Panc1 (cell line): ENCODE measurements around the gene PAK6. TPM values are rescaled to one million over a fixed set of nuclear protein-coding genes. Genes with fewer than 3 reads are reported as not detected.
A peak's percentile ranks its signal among the peaks of the same experiment; 100 is the strongest.

Experiments
- ATAC-seq: fragments of 200-7000 bp; cut with Tn5 transposase; 2 replicates; pipeline ENCODE4 v1.9.1; 2020; ENCODE audit warnings: mild to moderate bottlenecking, moderate library complexity
- BruUV-seq: library from RNA; stranded (reverse); fragments of 400-500 nt; replicated peaks from 2 replicates; lab custom pipeline; 2021; lab: Mats Ljungman, UMichigan
- CTCF ChIA-PET: fragments of 300-600 bp; sonication (Branson Sonifier 250); formaldehyde crosslinking; loops from one replicate; lab custom pipeline; 2022; ENCODE audit warnings: antibody characterized with exemption; lab: Charles Lee
- POLR2A ChIA-PET: fragments of 300-600 bp; sonication (Branson Sonifier 250); formaldehyde crosslinking; loops from one replicate; lab custom pipeline; 2022; ENCODE audit warnings: antibody characterized with exemption; lab: Charles Lee
- DNase-seq: peaks from one replicate; pipeline ENCODE4 v3.0.0-alpha.2; 2010; ENCODE audit warnings: low read depth, low spot score
- H3K27ac ChIP-seq: 2 replicates; pipeline ENCODE4 v1.5.1; 2011; ENCODE audit warnings: mild to moderate bottlenecking, low read length, inconsistent platforms
- H3K27me3 ChIP-seq: fragments of 200-500 bp; sonication (Bioruptor generic); 2 replicates; pipeline ENCODE4 v1.6.0; 2014; ENCODE audit warnings: low read length, inconsistent platforms; ENCODE audit not compliant: control insufficient read depth, insufficient read depth
- H3K36me3 ChIP-seq: fragments of 200-500 bp; sonication (Bioruptor generic); 2 replicates; pipeline ENCODE4 v1.5.1; 2014; ENCODE audit warnings: inconsistent platforms, mild to moderate bottlenecking, low read length, moderate library complexity; ENCODE audit not compliant: control insufficient read depth, insufficient read depth
- H3K4me1 ChIP-seq: 2 replicates; pipeline ENCODE4 v1.5.1; 2011; ENCODE audit warnings: inconsistent platforms, mild to moderate bottlenecking, low read length, moderate library complexity; ENCODE audit not compliant: control insufficient read depth, insufficient read depth
- H3K4me3 ChIP-seq, 2 experiments: 2 replicates each; pipeline ENCODE4 v1.5.1; 2011 to 2012; ENCODE audit warnings: low read depth in 2 of 2, low read length in 2 of 2, mild to moderate bottlenecking in 2 of 2, inconsistent platforms in 1 of 2, moderate library complexity in 1 of 2
- H3K9me3 ChIP-seq: fragments of 200-500 bp; sonication (Bioruptor generic); 2 replicates; pipeline ENCODE4 v1.5.1; 2014; ENCODE audit warnings: low read depth, mild to moderate bottlenecking, inconsistent platforms, low read length, moderate library complexity; ENCODE audit not compliant: control insufficient read depth, insufficient read depth
- CTCF ChIP-seq: fragments of 450-650 bp; IDR thresholded peaks from 2 replicates; pipeline ENCODE4 v1.5.1; 2017; ENCODE audit warnings: mild to moderate bottlenecking
- POLR2AphosphoS5 ChIP-seq: IDR thresholded peaks from 2 replicates; pipeline ENCODE4 v1.6.1; 2012; ENCODE audit warnings: mild to moderate bottlenecking, low read depth, low read length, moderate library complexity
- REST ChIP-seq, 2 experiments: IDR thresholded peaks; 2 replicates each; pipeline ENCODE4 v1.6.1; 2011 to 2012; ENCODE audit warnings: low read depth in 2 of 2, control low read depth in 1 of 2, low read length in 1 of 2, mild to moderate bottlenecking in 1 of 2, moderate library complexity in 1 of 2; ENCODE audit not compliant: insufficient read depth in 1 of 2
- SIN3A ChIP-seq: IDR thresholded peaks from 2 replicates; pipeline ENCODE4 v1.6.1; 2012; ENCODE audit warnings: low read depth, mild to moderate bottlenecking, low read length, moderate library complexity, borderline replicate concordance; ENCODE audit not compliant: insufficient read depth
- TCF7L2 ChIP-seq: IDR thresholded peaks from 2 replicates; pipeline ENCODE4 v1.6.1; 2011; ENCODE audit warnings: mild to moderate bottlenecking, low read depth, low read length, inconsistent platforms
- in situ Hi-C: cut with HindIII; loops from 2 replicates; pipeline ENCODE4 v1.10.0; 2016; ENCODE audit warnings: low sequenced_read_pairs, low pct_unique_long_range_greater_than_20kb
- intact Hi-C: fragments of 100-400 bp; cut with micrococcal nuclease; formaldehyde crosslinking; loops from one replicate; pipeline ENCODE4 v1.10.0; 2022; ENCODE audit not compliant: unreplicated experiment
- total RNA-seq: library from RNA; stranded (reverse); gene quantifications from one replicate; pipeline ENCODE4 v1.2.1, GENCODE V29; 2021; ENCODE audit not compliant: unreplicated experiment

The PAK6 gene
- total RNA-seq, 1 experiment from 2014 or later = 6.3 TPM

GRCh38 chr15:40232625-40233070, 6.2 kb upstream of the PAK6 start:
- ATAC-seq = peak; percentile 53; the same call in 1 of the 2 replicates
- Histone ChIP-seq H3K4me1 (no peaks in the 10 kb centered on the region; the same call in 1 of the 2 replicates), H3K9me3 (no peaks in the 10 kb centered on the region), H3K36me3 (peaks cover 2% of the 10 kb centered on the region; the same call in 1 of the 2 replicates), H3K4me3 (no peak overlapping the region), H3K27me3 (no peaks in the 10 kb centered on the region), H3K27ac (no peak overlapping the region)
- intact Hi-C loops (no loop called here), in situ Hi-C loops (no loop called here)
- POLR2A ChIA-PET = no interaction called here
- no peak for DNase-seq
- CTCF ChIA-PET = no interaction called here
- TF ChIP-seq REST (IDR thresholded peaks at IDR 0.05; ENCODE audit: insufficient read depth in 1 of 2, low read depth in 2 of 2, low read length in 1 of 2) (no peak), CTCF (no peak), POLR2AphosphoS5 (no peak), SIN3A (no peak), TCF7L2 (no peak)
- no TSS peak for BruUV-seq

GRCh38 chr15:40233727-40234577, 4.9 kb upstream of the PAK6 start:
- H3K36me3 ChIP-seq = peaks cover 2% of the 10 kb centered on the region; the same call in 1 of the 2 replicates
- intact Hi-C loops = no loop called here
- no peaks in the 10 kb centered on the region for H3K9me3 ChIP-seq
- CTCF ChIA-PET = no interaction called here
- in situ Hi-C loops = no loop called here
- H3K27me3 ChIP-seq = no peaks in the 10 kb centered on the region
- ATAC-seq (no peak), DNase-seq (no peak)
- no TSS peak for BruUV-seq
- TF ChIP-seq TCF7L2 (no peak), REST (IDR thresholded peaks at IDR 0.05; ENCODE audit: insufficient read depth in 1 of 2, low read depth in 2 of 2, low read length in 1 of 2) (no peak), CTCF (no peak)
- no peak overlapping the region for H3K4me3 ChIP-seq
- H3K4me1 ChIP-seq = peaks cover 5% of the 10 kb centered on the region
- POLR2A ChIA-PET = interaction anchor here (0.6 kb wide), 1 partner anchor 36 kb away, joined by 3 read pairs; no protein-coding TSS in a partner anchor
- H3K27ac ChIP-seq = no peak overlapping the region
